ENCODE data around the gene UBE2L3.

DNA sequence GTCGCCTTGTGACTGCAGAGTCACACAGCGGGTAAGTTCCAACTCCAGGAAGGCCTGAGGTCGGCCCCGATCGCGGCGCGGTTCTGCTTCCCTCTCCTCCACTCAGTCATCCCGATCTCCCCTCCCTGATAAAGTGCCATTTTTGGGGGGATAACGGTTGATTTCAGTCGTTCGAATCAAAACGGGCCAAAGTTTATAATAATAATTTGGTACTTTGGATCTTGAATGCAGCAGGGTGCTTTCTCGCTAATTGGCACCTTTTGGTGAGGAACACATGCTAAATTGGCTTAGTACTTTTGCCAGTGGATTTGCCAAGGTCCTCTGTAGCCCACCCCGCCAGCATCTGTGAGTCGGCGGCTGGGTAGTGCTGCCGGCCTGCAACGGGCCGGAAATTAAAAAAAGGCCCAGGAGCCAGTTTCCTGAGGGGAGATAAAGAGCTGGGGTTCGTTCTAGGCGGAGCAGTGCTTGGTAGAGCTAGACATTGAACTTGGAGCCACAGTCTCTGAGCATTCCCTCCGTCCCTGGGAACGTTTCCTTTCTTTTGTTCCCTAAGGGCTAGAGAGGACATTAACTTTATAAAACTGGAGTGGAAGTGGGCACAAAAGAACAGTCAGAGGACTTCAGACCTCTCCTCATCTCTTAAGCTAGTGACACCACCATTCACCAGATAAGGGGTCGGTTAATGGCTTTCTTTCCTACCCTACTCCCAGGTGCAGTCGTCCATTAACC is 997 bp downstream of the UBE2L3 start:
- TF ChIP-seq POLR2A (IDR thresholded peaks at IDR 0.05; ENCODE audit: low read length) (no peak), GATA1 (IDR thresholded peaks at IDR 0.05; ENCODE audit: low read depth, low read length) (no peak)
